ENCODE data around the gene MRPL28. TPM values are rescaled to one million over a fixed set of nuclear protein-coding genes. Genes with fewer than 3 reads are reported as not detected.

The MRPL28 gene
- total and polyA plus RNA-seq, 4 donors: 35.5 to 107 (median 40.3) TPM

- no peak for ATAC-seq (ENCODE audit: low FRiP score)
Measured at GRCh38 chr16:322476-323143, 47.7 kb downstream of the MRPL28 start.

GRCh38 chr16:321532-321931 is 48.8 kb downstream of the MRPL28 start:
- Histone ChIP-seq H3K27me3 (ENCODE audit: control insufficient read depth in 1 of 2, insufficient read depth in 2 of 2, low read length in 1 of 2) (no peaks in the 10 kb centered on the region), H3K36me3 (ENCODE audit: control insufficient read depth in 1 of 2, insufficient read depth in 2 of 2, low read length in 1 of 2) (peaks cover 0 to 1% of the 10 kb centered on the region in 2 donors), H3K4me3 (ENCODE audit: low read length in 2 of 2) (no peak overlapping the region), H3K4me1 (ENCODE audit: control insufficient read depth in 1 of 2, insufficient read depth in 2 of 2, low read length in 2 of 2) (no peaks in the 10 kb centered on the region), H3K27ac (ENCODE audit: low read depth in 1 of 2, low read length in 2 of 2) (no peak overlapping the region), H3K9me3 (ENCODE audit: control insufficient read depth, low read length) (no peaks in the 10 kb centered on the region)
- ATAC-seq (ENCODE audit: low FRiP score) (no peak), DNase-seq (no peak)
- WGBS, 2 donors: 62 to 68% methylated on average over 9 of the region's 9 CpGs
- intact Hi-C loops (cut with DNase I): no loop called here

More at GRCh38 chr16:322476-323143, 47.7 kb downstream of the MRPL28 start:
- H3K4me3 ChIP-seq (ENCODE audit: low read length in 2 of 2): no peak overlapping the region
- H3K27ac ChIP-seq (ENCODE audit: low read depth in 1 of 2, low read length in 2 of 2): no peak overlapping the region
- WGBS, 2 donors: 91% methylated on average over 13 of the region's 13 CpGs
- H3K4me1 ChIP-seq (ENCODE audit: control insufficient read depth in 1 of 2, insufficient read depth in 2 of 2, low read length in 2 of 2): no peaks in the 10 kb centered on the region
- H3K36me3 ChIP-seq (ENCODE audit: control insufficient read depth in 1 of 2, insufficient read depth in 2 of 2, low read length in 1 of 2): peaks cover 0 to 1% of the 10 kb centered on the region in 2 donors
- intact Hi-C loops (cut with DNase I): loop anchor here in 1 of 2 donors (2.0 kb wide), 1 partner anchor 40 kb away; the partner anchor contains the start of gene PDIA2
- DNase-seq: no peak
- no peaks in the 10 kb centered on the region for H3K27me3 ChIP-seq (ENCODE audit: control insufficient read depth in 1 of 2, insufficient read depth in 2 of 2, low read length in 1 of 2)
- H3K9me3 ChIP-seq (ENCODE audit: control insufficient read depth, low read length): no peaks in the 10 kb centered on the region

- Histone ChIP-seq H3K27ac (ENCODE audit: low read depth in 1 of 2, low read length in 2 of 2) (no peak overlapping the region), H3K4me3 (ENCODE audit: low read length in 2 of 2) (no peak overlapping the region), H3K9me3 (ENCODE audit: control insufficient read depth, low read length) (no peaks in the 10 kb centered on the region), H3K36me3 (ENCODE audit: control insufficient read depth in 1 of 2, insufficient read depth in 2 of 2, low read length in 1 of 2) (peaks cover 0 to 1% of the 10 kb centered on the region in 2 donors), H3K27me3 (ENCODE audit: control insufficient read depth in 1 of 2, insufficient read depth in 2 of 2, low read length in 1 of 2) (no peaks in the 10 kb centered on the region), H3K4me1 (ENCODE audit: control insufficient read depth in 1 of 2, insufficient read depth in 2 of 2, low read length in 2 of 2) (no peaks in the 10 kb centered on the region)
- intact Hi-C loops (cut with DNase I): no loop called here
- WGBS, 2 donors: 90 to 92% methylated on average over 5 of the region's 5 CpGs
- DNase-seq (no peak), ATAC-seq (ENCODE audit: low FRiP score) (no peak)
Measured at GRCh38 chr16:320206-320605, 50.1 kb downstream of the MRPL28 start.

- intact Hi-C loops (cut with DNase I): no loop called here
- ATAC-seq (ENCODE audit: low FRiP score) (peak; percentile 15), DNase-seq (no peak)
- H3K4me1 ChIP-seq (ENCODE audit: control insufficient read depth in 1 of 2, insufficient read depth in 2 of 2, low read length in 2 of 2): no peaks in the 10 kb centered on the region
- WGBS, 2 donors: 89% methylated on average over 22 of the region's 22 CpGs
- no peaks in the 10 kb centered on the region for H3K9me3 ChIP-seq (ENCODE audit: control insufficient read depth, low read length)
- no peak overlapping the region for H3K4me3 ChIP-seq (ENCODE audit: low read length in 2 of 2)
- H3K27me3 ChIP-seq (ENCODE audit: control insufficient read depth in 1 of 2, insufficient read depth in 2 of 2, low read length in 1 of 2): no peaks in the 10 kb centered on the region
- peaks cover 0 to 1% of the 10 kb centered on the region in 2 donors for H3K36me3 ChIP-seq (ENCODE audit: control insufficient read depth in 1 of 2, insufficient read depth in 2 of 2, low read length in 1 of 2)
- H3K27ac ChIP-seq (ENCODE audit: low read depth in 1 of 2, low read length in 2 of 2): no peak overlapping the region
Measured at GRCh38 chr16:318628-319027, 51.7 kb downstream of the MRPL28 start.

GRCh38 chr16:317583-317982 is 52.8 kb downstream of the MRPL28 start:
- intact Hi-C loops (cut with DNase I): no loop called here
- peaks cover 0 to 1% of the 10 kb centered on the region in 2 donors for H3K36me3 ChIP-seq (ENCODE audit: control insufficient read depth in 1 of 2, insufficient read depth in 2 of 2, low read length in 1 of 2)
- DNase-seq (no peak), ATAC-seq (ENCODE audit: low FRiP score) (no peak)
- 90 to 92% methylated on average over 5 of the region's 5 CpGs for WGBS, 2 donors
- no peaks in the 10 kb centered on the region for H3K4me1 ChIP-seq (ENCODE audit: control insufficient read depth in 1 of 2, insufficient read depth in 2 of 2, low read length in 2 of 2)
- no peak overlapping the region for H3K4me3 ChIP-seq (ENCODE audit: low read length in 2 of 2)
- H3K27ac ChIP-seq (ENCODE audit: low read depth in 1 of 2, low read length in 2 of 2): no peak overlapping the region
- H3K9me3 ChIP-seq (ENCODE audit: control insufficient read depth, low read length): no peaks in the 10 kb centered on the region
- H3K27me3 ChIP-seq (ENCODE audit: control insufficient read depth in 1 of 2, insufficient read depth in 2 of 2, low read length in 1 of 2): no peaks in the 10 kb centered on the region

Other genes starting within 250 kb of the MRPL28 start
- gene NPRL3, start 231.9 kb downstream of the MRPL28 start, total RNA-seq: 10 to 100 TPM; 13.4 to 29.0 TPM
- 10 to 100 TPM in 1 of 2 donors, 1 to 10 TPM in 1; 5.8 to 16.3 TPM for gene NPRL3, start 231.9 kb downstream of the MRPL28 start, polyA plus RNA-seq
- gene HBZ, start 217.9 kb downstream of the MRPL28 start, total RNA-seq: not detected
- gene HBZ, start 217.9 kb downstream of the MRPL28 start, polyA plus RNA-seq: not detected
- gene HBM, start 204.6 kb downstream of the MRPL28 start, total RNA-seq: 1 to 10 TPM in 1 of 2 donors, not detected in 1; 3.1 TPM
- gene HBM, start 204.6 kb downstream of the MRPL28 start, polyA plus RNA-seq: not detected
- gene HBA2, start 197.7 kb downstream of the MRPL28 start, total RNA-seq: 1,000 to 10,000 TPM in 1 of 2 donors, 100 to 1,000 TPM in 1; 448 to 1,265 TPM
- gene HBA2, start 197.7 kb downstream of the MRPL28 start, polyA plus RNA-seq: 10 to 100 TPM; 30.6 to 35.8 TPM
- 1,000 to 10,000 TPM in 1 of 2 donors, 100 to 1,000 TPM in 1; 559 to 1,337 TPM for gene HBA1, start 193.9 kb downstream of the MRPL28 start, total RNA-seq
- gene HBA1, start 193.9 kb downstream of the MRPL28 start, polyA plus RNA-seq: 1 to 10 TPM in 1 of 2 donors, not detected in 1; 8.0 TPM
- gene HBQ1, start 190.1 kb downstream of the MRPL28 start, total RNA-seq: not detected
- gene HBQ1, start 190.1 kb downstream of the MRPL28 start, polyA plus RNA-seq: not detected
- gene LUC7L, start 141.1 kb downstream of the MRPL28 start, total RNA-seq: 10 to 100 TPM; 69.5 to 98.5 TPM
- gene LUC7L, start 141.1 kb downstream of the MRPL28 start, polyA plus RNA-seq: 100 to 1,000 TPM in 1 of 2 donors, 10 to 100 TPM in 1; 28.4 to 346 TPM
- 10 to 100 TPM; 58.0 to 60.7 TPM for gene FAM234A, start 135.7 kb downstream of the MRPL28 start, total RNA-seq
- 10 to 100 TPM; 32.2 to 53.0 TPM for gene FAM234A, start 135.7 kb downstream of the MRPL28 start, polyA plus RNA-seq
- gene RGS11, start 94.6 kb downstream of the MRPL28 start, total RNA-seq: 10 to 100 TPM in 1 of 2 donors, 1 to 10 TPM in 1; 3.3 to 35.2 TPM
- gene RGS11, start 94.6 kb downstream of the MRPL28 start, polyA plus RNA-seq: 10 to 100 TPM in 1 of 2 donors, 1 to 10 TPM in 1; 5.4 to 76.5 TPM
- gene ARHGDIG, start 89.9 kb downstream of the MRPL28 start, total RNA-seq: 1 to 10 TPM in 1 of 2 donors, not detected in 1; 3.1 TPM
- under 1 TPM in 1 of 2 donors, not detected in 1; 0.75 TPM for gene ARHGDIG, start 89.9 kb downstream of the MRPL28 start, polyA plus RNA-seq
- 1 to 10 TPM in 1 of 2 donors, not detected in 1; 1.6 TPM for gene PDIA2, start 87.4 kb downstream of the MRPL28 start, total RNA-seq
- 1 to 10 TPM; 5.3 to 6.3 TPM for gene PDIA2, start 87.4 kb downstream of the MRPL28 start, polyA plus RNA-seq
- 10 to 100 TPM; 17.0 to 19.8 TPM for gene AXIN1, start 17.8 kb downstream of the MRPL28 start, total RNA-seq
- gene AXIN1, start 17.8 kb downstream of the MRPL28 start, polyA plus RNA-seq: 10 to 100 TPM in 1 of 2 donors, 1 to 10 TPM in 1; 9.1 to 14.2 TPM
- gene PGAP6, start 11.4 kb upstream of the MRPL28 start, total RNA-seq: 10 to 100 TPM; 38.9 to 39.0 TPM
- 10 to 100 TPM; 27.4 to 41.4 TPM for gene PGAP6, start 11.4 kb upstream of the MRPL28 start, polyA plus RNA-seq
- 10 to 100 TPM; 65.6 to 81.9 TPM for gene NME4, start 26.7 kb upstream of the MRPL28 start, total RNA-seq
- 100 to 1,000 TPM in 1 of 2 donors, 10 to 100 TPM in 1; 95.5 to 128 TPM for gene NME4, start 26.7 kb upstream of the MRPL28 start, polyA plus RNA-seq
- gene DECR2, start 31.3 kb upstream of the MRPL28 start, total RNA-seq: 10 to 100 TPM; 10.9 to 15.9 TPM
- 10 to 100 TPM; 16.2 to 21.8 TPM for gene DECR2, start 31.3 kb upstream of the MRPL28 start, polyA plus RNA-seq
- gene RAB11FIP3, start 55.1 kb upstream of the MRPL28 start, total RNA-seq: 10 to 100 TPM; 60.5 to 63.3 TPM
- gene RAB11FIP3, start 55.1 kb upstream of the MRPL28 start, polyA plus RNA-seq: 10 to 100 TPM; 22.0 to 68.8 TPM
- 10 to 100 TPM; 27.9 to 33.9 TPM for gene CAPN15, start 157.2 kb upstream of the MRPL28 start, total RNA-seq
- 10 to 100 TPM; 15.3 to 24.1 TPM for gene CAPN15, start 157.2 kb upstream of the MRPL28 start, polyA plus RNA-seq
- not detected for gene PRR35, start 189.9 kb upstream of the MRPL28 start, total RNA-seq
- under 1 TPM in 1 of 2 donors, not detected in 1; 0.05 TPM for gene PRR35, start 189.9 kb upstream of the MRPL28 start, polyA plus RNA-seq
- gene NHLRC4, start 196.5 kb upstream of the MRPL28 start, total RNA-seq: 1 to 10 TPM in 1 of 2 donors, under 1 TPM in 1; 0.52 to 2.2 TPM
- 1 to 10 TPM in 1 of 2 donors, under 1 TPM in 1; 0.25 to 2.6 TPM for gene NHLRC4, start 196.5 kb upstream of the MRPL28 start, polyA plus RNA-seq
- 10 to 100 TPM; 25.8 to 38.5 TPM for gene PIGQ, start 199.4 kb upstream of the MRPL28 start, total RNA-seq
- 10 to 100 TPM; 10.8 to 92.2 TPM for gene PIGQ, start 199.4 kb upstream of the MRPL28 start, polyA plus RNA-seq
- gene RAB40C, start 219.5 kb upstream of the MRPL28 start, total RNA-seq: 10 to 100 TPM; 17.9 to 19.6 TPM
- gene RAB40C, start 219.5 kb upstream of the MRPL28 start, polyA plus RNA-seq: 10 to 100 TPM in 1 of 2 donors, 1 to 10 TPM in 1; 9.5 to 40.7 TPM